Measurements from ENCODE around the gene VPS13C. TPM values are rescaled to one million over a fixed set of nuclear protein-coding genes. Genes with fewer than 3 reads are reported as not detected.

Gene VPS13C
- total RNA-seq, 1 experiment from 2014 or later = 20.9 TPM

- ATAC-seq = no peak
- Mint-ChIP-seq H3K36me3 (peaks cover 14% of the 10 kb centered on the region), H3K4me3 (no peak overlapping the region), H3K27ac (no peak overlapping the region), H3K9me3 (no peaks in the 10 kb centered on the region), H3K4me1 (no peaks in the 10 kb centered on the region), H3K27me3 (ENCODE audit: low read depth) (no peaks in the 10 kb centered on the region)
- TF ChIP-seq ZNF263 (CRISPR knock-in tag; IDR thresholded peaks at IDR 0.05; ENCODE audit: low read depth) (no peak), ATF3 (CRISPR knock-in tag; conservative IDR thresholded peaks at IDR 0.05) (no peak), RORB (CRISPR knock-in tag; IDR thresholded peaks at IDR 0.05) (no peak), TEAD4 (CRISPR knock-in tag; IDR thresholded peaks at IDR 0.05) (no peak), PRDM15 (CRISPR knock-in tag; IDR thresholded peaks at IDR 0.05) (no peak), ERG (CRISPR knock-in tag; IDR thresholded peaks at IDR 0.05) (no peak), ZSCAN18 (CRISPR knock-in tag; IDR thresholded peaks at IDR 0.05) (no peak), HMGA2 (CRISPR knock-in tag; IDR thresholded peaks at IDR 0.05) (no peak), ZNF423 (CRISPR knock-in tag; IDR thresholded peaks at IDR 0.05) (no peak), TP53 (CRISPR knock-in tag; IDR thresholded peaks at IDR 0.05) (no peak), KAT7 (CRISPR knock-in tag; IDR thresholded peaks at IDR 0.05; ENCODE audit: borderline replicate concordance) (no peak), CREB1 (CRISPR knock-in tag; IDR thresholded peaks at IDR 0.05) (no peak), ATF6 (CRISPR knock-in tag; IDR thresholded peaks at IDR 0.05) (no peak)
- CTCF ChIA-PET = interaction anchor here (1.5 kb wide), 1 partner anchor 9 kb away, joined by 3 read pairs; no protein-coding TSS in a partner anchor
- DNase-seq (ENCODE audit: low spot score) = no peak
- POLR2A ChIA-PET = no interaction called here
Measured at GRCh38 chr15:61974759-61975158, 85.5 kb downstream of the VPS13C start.

GRCh38 chr15:61974118-61974517 is 86.1 kb downstream of the VPS13C start:
- H3K27me3 Mint-ChIP-seq (ENCODE audit: low read depth) = no peaks in the 10 kb centered on the region
- CTCF ChIA-PET = interaction anchor here (1.5 kb wide), 1 partner anchor 9 kb away, joined by 3 read pairs; no protein-coding TSS in a partner anchor
- H3K4me3 Mint-ChIP-seq = no peak overlapping the region
- POLR2A ChIA-PET = no interaction called here
- H3K4me1 Mint-ChIP-seq = no peaks in the 10 kb centered on the region
- no peaks in the 10 kb centered on the region for H3K9me3 Mint-ChIP-seq
- peaks cover 14% of the 10 kb centered on the region for H3K36me3 Mint-ChIP-seq
- H3K27ac Mint-ChIP-seq = no peak overlapping the region
- ATAC-seq (no peak), DNase-seq (ENCODE audit: low spot score) (no peak)
- TF ChIP-seq ZNF219 (CRISPR knock-in tag; IDR thresholded peaks at IDR 0.05; ENCODE audit: borderline replicate concordance) = no peak
- no peak for TF ChIP-seq PREB (CRISPR knock-in tag; IDR thresholded peaks at IDR 0.05; ENCODE audit: borderline replicate concordance)
- no peak for TF ChIP-seq STAT6 (CRISPR knock-in tag; conservative IDR thresholded peaks at IDR 0.05; ENCODE audit: low read depth)
- no peak for TF ChIP-seq ZBTB21 (CRISPR knock-in tag; IDR thresholded peaks at IDR 0.05; ENCODE audit: borderline replicate concordance)
- no peak for TF ChIP-seq ZNF121 (CRISPR knock-in tag; IDR thresholded peaks at IDR 0.05)
- TF ChIP-seq ZNF396 (CRISPR knock-in tag; IDR thresholded peaks at IDR 0.05; ENCODE audit: borderline replicate concordance) = no peak
- no peak for TF ChIP-seq SMAD4 (CRISPR knock-in tag; IDR thresholded peaks at IDR 0.05)
- TF ChIP-seq ZNF263 (CRISPR knock-in tag; IDR thresholded peaks at IDR 0.05; ENCODE audit: low read depth) = no peak
- TF ChIP-seq IRF2 (CRISPR knock-in tag; IDR thresholded peaks at IDR 0.05; ENCODE audit: borderline replicate concordance, low read depth) = no peak
- no peak for TF ChIP-seq EMX1 (CRISPR knock-in tag; IDR thresholded peaks at IDR 0.05)

Data from WTC11 (cell line).